ENCODE results near the gene RUVBL1.

The RUVBL1 gene

DNA sequence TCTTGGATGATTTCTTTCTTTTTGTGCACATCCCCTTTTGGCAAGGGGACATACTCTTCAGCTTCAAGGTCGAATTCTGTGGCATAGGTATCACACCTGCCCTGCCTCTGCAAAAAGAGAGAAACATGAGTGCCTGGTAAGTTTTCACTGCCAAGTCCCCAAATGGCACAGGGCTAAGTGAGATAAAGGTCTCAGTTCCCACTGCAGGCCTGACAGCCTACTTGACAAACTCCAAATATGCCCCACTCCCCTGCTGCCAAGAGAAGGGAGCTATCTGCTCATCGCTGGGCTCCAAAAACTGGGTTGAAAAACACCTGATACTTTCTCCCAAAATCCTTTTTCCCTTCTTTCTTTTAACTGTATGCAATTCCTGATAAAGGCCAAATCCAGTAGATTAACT, 23.0 kb downstream of the RUVBL1 start:
- no peak overlapping the region for H3K4me3 ChIP-seq (replicated peaks; ENCODE audit: low read depth, low read length)
- DNase-seq (ENCODE audit: low read depth): no peak
- TF ChIP-seq, protein P1, sequence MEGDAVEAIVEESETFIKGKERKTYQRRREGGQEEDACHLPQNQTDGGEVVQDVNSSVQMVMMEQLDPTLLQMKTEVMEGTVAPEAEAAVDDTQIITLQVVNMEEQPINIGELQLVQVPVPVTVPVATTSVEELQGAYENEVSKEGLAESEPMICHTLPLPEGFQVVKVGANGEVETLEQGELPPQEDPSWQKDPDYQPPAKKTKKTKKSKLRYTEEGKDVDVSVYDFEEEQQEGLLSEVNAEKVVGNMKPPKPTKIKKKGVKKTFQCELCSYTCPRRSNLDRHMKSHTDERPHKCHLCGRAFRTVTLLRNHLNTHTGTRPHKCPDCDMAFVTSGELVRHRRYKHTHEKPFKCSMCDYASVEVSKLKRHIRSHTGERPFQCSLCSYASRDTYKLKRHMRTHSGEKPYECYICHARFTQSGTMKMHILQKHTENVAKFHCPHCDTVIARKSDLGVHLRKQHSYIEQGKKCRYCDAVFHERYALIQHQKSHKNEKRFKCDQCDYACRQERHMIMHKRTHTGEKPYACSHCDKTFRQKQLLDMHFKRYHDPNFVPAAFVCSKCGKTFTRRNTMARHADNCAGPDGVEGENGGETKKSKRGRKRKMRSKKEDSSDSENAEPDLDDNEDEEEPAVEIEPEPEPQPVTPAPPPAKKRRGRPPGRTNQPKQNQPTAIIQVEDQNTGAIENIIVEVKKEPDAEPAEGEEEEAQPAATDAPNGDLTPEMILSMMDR (IDR thresholded peaks at IDR 0.05; ENCODE audit: low read length, missing control alignments): no peak

DNA sequence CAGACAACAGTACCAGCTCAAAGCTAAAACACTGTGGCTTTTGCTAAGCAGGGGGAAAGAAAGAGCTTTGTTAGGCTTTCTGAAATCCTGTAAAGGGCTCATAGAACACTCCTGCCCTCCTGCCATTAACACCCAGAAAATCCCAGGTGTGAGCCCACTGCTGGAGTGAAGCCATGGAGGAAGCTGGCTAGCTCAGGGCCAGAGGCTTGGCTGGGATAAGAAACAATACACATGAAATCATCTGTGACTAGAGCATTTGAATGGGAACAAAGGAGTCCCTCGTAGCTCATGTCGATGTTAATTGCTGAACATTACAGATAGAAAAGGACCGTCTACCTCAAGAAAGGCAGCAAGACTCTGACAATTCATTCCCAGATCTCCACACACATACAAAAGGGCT, 23.5 kb downstream of the RUVBL1 start:
- no peak for DNase-seq (ENCODE audit: low read depth)
- TF ChIP-seq, protein P1 (IDR thresholded peaks at IDR 0.05; ENCODE audit: low read length, missing control alignments): no peak
- H3K4me3 ChIP-seq (replicated peaks; ENCODE audit: low read depth, low read length): no peak overlapping the region

DNA sequence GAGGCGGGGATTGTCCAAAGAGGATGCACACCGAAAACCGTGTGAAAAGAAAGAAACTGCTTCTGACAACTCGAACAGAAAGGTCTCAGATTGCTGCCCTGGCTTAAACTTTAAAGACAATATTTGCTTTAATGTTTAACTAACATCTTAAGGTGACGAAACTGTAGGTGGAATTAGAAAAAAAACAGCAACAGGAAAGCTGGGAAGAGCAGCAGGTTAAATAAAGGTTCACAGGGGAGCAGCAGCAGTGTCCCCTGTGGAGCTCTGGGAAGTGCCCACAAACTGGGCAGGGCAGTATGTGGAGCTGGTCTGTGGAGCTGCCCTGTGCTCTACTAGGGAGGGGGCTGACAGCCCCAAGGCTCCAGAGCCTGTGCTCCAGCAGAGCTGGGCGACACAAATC, 25.4 kb downstream of the RUVBL1 start:
- DNase-seq (ENCODE audit: low read depth): no peak
- no peak overlapping the region for H3K4me3 ChIP-seq (replicated peaks; ENCODE audit: low read depth, low read length)
- TF ChIP-seq, protein P1 (IDR thresholded peaks at IDR 0.05; ENCODE audit: low read length, missing control alignments): no peak

DNA sequence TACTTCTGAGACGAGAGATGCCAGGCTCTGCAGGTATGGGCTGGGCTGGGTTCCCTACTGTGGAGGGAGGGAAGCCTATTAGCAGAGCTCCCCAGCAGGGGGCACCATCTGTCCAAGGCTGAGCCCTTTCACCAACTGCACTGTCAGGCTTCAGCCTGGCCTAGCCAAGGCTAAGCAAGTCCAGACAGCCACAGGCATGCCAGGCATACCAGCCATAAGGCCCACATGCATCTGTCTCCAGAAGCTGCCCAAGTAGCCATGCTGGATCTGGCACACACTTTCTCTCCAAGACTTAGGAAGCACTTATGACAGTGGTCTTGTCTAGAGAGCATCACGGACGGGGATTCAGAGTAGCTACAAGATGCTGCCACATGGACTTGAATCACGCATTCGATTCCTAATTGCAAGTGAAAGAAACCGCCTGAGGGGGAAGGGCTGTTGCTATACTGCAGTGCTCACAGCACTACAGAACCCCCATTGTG, 28.3 kb downstream of the RUVBL1 start:
- peak; percentile 89 for DNase-seq (ENCODE audit: low read depth)
- no peak overlapping the region for H3K4me3 ChIP-seq (replicated peaks; ENCODE audit: low read depth, low read length)
- TF ChIP-seq, protein P1 (IDR thresholded peaks at IDR 0.05; ENCODE audit: low read length, missing control alignments): peak; percentile 98

DNA sequence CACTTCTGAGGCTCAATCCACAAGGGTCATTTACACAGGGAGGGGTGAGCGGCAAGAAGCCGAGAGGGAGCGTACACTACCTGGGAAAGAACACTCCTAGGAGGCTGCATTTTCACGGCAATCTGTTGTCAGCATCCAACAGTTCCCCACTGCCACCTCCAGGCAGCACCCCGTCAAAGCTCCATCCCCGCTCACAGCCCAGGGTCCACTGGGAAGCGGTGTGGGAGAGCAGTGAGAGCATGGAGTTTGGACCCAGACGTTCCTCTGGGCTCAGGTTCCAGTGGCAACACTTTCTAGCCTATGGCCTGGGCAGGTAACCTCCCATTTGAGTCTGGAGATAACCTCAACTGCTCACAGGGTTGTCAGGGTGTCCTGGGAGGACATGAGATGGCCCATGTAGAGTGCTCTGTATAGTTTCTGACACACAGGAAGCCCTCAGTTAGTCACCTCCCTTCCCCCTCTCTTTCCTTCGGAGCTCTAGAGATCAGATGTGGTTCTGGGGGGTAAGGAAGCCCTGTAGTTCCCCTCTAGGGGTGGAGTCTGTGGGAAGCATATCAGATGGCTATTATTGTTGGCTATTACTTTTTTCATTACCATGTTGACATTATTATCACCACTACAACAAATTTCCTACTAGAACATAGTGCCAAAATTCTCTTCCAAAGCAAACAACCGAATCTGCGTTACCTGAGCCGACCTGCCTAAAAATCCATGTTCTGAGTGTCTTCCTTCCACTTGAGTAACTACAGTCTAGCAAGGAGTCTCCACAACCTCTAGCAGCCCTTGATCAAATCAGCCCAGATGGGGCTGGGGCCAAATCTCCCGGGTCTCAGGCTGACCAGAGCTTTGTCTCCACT, 29.1 kb downstream of the RUVBL1 start:
- DNase-seq (ENCODE audit: low read depth): no peak
- H3K4me3 ChIP-seq (replicated peaks; ENCODE audit: low read depth, low read length): no peak overlapping the region
- TF ChIP-seq, protein P1 (IDR thresholded peaks at IDR 0.05; ENCODE audit: low read length, missing control alignments): no peak

DNA sequence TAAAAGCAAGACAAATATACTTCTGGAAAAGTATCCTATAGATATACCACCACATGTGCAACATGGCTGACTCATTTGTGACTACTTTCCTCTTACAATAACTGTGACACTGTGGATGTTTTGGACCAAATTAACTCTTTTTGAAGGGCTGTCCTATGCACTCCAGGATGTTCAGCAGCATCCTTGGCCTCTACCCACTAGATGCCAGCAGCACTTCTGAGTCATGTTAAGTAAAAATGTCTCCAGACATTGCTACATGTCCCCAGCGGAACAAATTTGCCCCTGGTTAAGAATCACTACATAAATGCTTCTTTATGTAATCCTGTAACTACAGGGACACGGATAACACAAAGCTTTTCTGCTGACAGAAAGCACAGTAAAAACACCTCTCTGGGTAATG, 32.0 kb downstream of the RUVBL1 start:
- no peak for DNase-seq (ENCODE audit: low read depth)
- no peak overlapping the region for H3K4me3 ChIP-seq (replicated peaks; ENCODE audit: low read depth, low read length)
- TF ChIP-seq, protein P1 (IDR thresholded peaks at IDR 0.05; ENCODE audit: low read length, missing control alignments): no peak

DNA sequence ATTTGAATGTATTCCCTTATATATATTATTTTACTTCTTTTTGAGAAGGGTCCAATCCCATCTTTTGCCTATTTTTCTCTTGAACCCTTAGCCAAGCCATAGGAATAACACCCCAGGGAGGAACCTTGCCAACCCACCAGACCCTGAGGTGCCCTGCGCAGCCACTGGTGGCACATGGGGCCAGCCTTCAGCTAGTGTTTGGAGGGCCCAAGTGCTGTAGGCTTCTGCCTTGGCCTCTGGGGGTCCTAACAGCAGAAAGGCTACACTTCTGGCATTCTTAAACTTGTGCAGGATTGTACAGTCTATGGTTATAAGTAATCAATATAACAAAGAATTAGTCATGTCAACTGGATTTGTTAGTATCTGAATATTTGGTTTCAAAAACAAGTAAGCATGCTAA, 34.5 kb downstream of the RUVBL1 start:
- DNase-seq (ENCODE audit: low read depth): no peak
- no peak overlapping the region for H3K4me3 ChIP-seq (replicated peaks; ENCODE audit: low read depth, low read length)
- TF ChIP-seq, protein P1 (IDR thresholded peaks at IDR 0.05; ENCODE audit: low read length, missing control alignments): no peak

All from fibroblast of pulmonary artery (primary cell).